GM18907 (cell line): Measurements from ENCODE around the gene DTWD1.
"Not testable (repeated sequence)": the region's sequence is repeated elsewhere in the genome, so short reads cannot be mapped to it uniquely, and the experiment has no call there.

Experiments used
- ATAC-seq: cut with Tn5 transposase; IDR thresholded peaks from one replicate; pipeline ENCODE4 v1.9.1; 2021; ENCODE audit warnings: mild to moderate bottlenecking, moderate library complexity; ENCODE audit not compliant: unreplicated experiment

Gene DTWD1

GRCh38 chr15:49620658-49621368, at the start of gene DTWD1, which contains the start of gene FAM227B:
Gene DTWD1, plus strand, starts transcription at chr15:49621048. Its CDS starts 4,120 bp downstream, at chr15:49625168.
Gene FAM227B, minus strand, starts transcription at chr15:49620818. Its CDS starts 5,647 bp downstream, at chr15:49615171.
- ATAC-seq: peak; percentile 99

GRCh38 chr15:49573421-49573820, 47.4 kb upstream of the DTWD1 start:
- ATAC-seq: no peak

GRCh38 chr15:49589030-49589429, 31.8 kb upstream of the DTWD1 start:
- peak; percentile 85 for ATAC-seq

- ATAC-seq: not testable (repeated sequence)
Observed at GRCh38 chr15:49592829-49593316, 28.0 kb upstream of the DTWD1 start.

- no peak for ATAC-seq
Observed at GRCh38 chr15:49604625-49605409, 16.0 kb upstream of the DTWD1 start.

GRCh38 chr15:49605588-49605987, 15.3 kb upstream of the DTWD1 start:
- no peak for ATAC-seq

GRCh38 chr15:49606594-49606993, 14.3 kb upstream of the DTWD1 start:
- no peak for ATAC-seq

GRCh38 chr15:49610157-49610918, 10.5 kb upstream of the DTWD1 start:
- no peak for ATAC-seq

GRCh38 chr15:49612240-49612639, 8.6 kb upstream of the DTWD1 start:
- ATAC-seq: not testable (repeated sequence)

- ATAC-seq: no peak
Observed at GRCh38 chr15:49619226-49619625, 1.6 kb upstream of the DTWD1 start.

- ATAC-seq: peak; percentile 0
Observed at GRCh38 chr15:49620199-49620598, 649 bp upstream of the DTWD1 start.

- ATAC-seq: no peak
Observed at GRCh38 chr15:49621401-49621811, 558 bp downstream of the DTWD1 start.

GRCh38 chr15:49621887-49622286, 1.0 kb downstream of the DTWD1 start:
- no peak for ATAC-seq

- ATAC-seq: no peak
Observed at GRCh38 chr15:49622561-49622960, 1.7 kb downstream of the DTWD1 start.

- ATAC-seq: no peak
Observed at GRCh38 chr15:49624056-49624455, 3.2 kb downstream of the DTWD1 start.

GRCh38 chr15:49625460-49626036, 4.7 kb downstream of the DTWD1 start:
- no peak for ATAC-seq

GRCh38 chr15:49627407-49627877, 6.6 kb downstream of the DTWD1 start:
- ATAC-seq: no peak

- ATAC-seq: no peak
Observed at GRCh38 chr15:49628379-49628778, 7.5 kb downstream of the DTWD1 start.

GRCh38 chr15:49637857-49638256, 17.0 kb downstream of the DTWD1 start:
- no peak for ATAC-seq

- no peak for ATAC-seq
Observed at GRCh38 chr15:49644364-49644794, 23.5 kb downstream of the DTWD1 start.

GRCh38 chr15:49645277-49645676, 24.4 kb downstream of the DTWD1 start:
- no peak for ATAC-seq
